Fibroblast of lung (primary cell): ENCODE measurements around the gene CACNA1F. TPM values are rescaled to one million over a fixed set of nuclear protein-coding genes. Genes with fewer than 3 reads are reported as not detected.

Experiments used
- DNase-seq, 2 donors: peaks; one replicate each; pipeline versions ENCODE4 v3.0.0 to v3.0.0-alpha.2; 2010; ENCODE audit warnings: low read depth in 2 of 2
- H2AFZ ChIP-seq: 2 replicates; pipeline ENCODE4 v1.5.1; 2012; ENCODE audit warnings: low read length, control low read depth, inconsistent platforms
- H3K27ac ChIP-seq: 2 replicates; pipeline ENCODE4 v1.5.1; 2011; ENCODE audit warnings: low read length, control low read depth; ENCODE audit not compliant: insufficient read depth
- H3K27me3 ChIP-seq: 2 replicates; pipeline ENCODE4 v1.5.1; 2011; ENCODE audit warnings: mild to moderate bottlenecking, low read length; ENCODE audit not compliant: control insufficient read depth, insufficient read depth
- H3K36me3 ChIP-seq: 2 replicates; pipeline ENCODE4 v1.5.1; 2011; ENCODE audit warnings: low read length; ENCODE audit not compliant: control insufficient read depth, insufficient read depth
- H3K4me1 ChIP-seq: 2 replicates; pipeline ENCODE4 v1.5.1; 2011; ENCODE audit warnings: low read length; ENCODE audit not compliant: control insufficient read depth, insufficient read depth; ENCODE audit errors: extremely low read depth
- H3K4me2 ChIP-seq: 2 replicates; pipeline ENCODE4 v1.5.1; 2011; ENCODE audit warnings: low read length, control low read depth; ENCODE audit not compliant: insufficient read depth; ENCODE audit errors: extremely low read depth
- H3K4me3 ChIP-seq, 4 experiments: fragments of 200-600 bp in 1 of 4; sonication (generic) in 1 of 4; replicated peaks in 1 of 4; 2 replicates each; pipeline ENCODE4 v1.5.1; 2011 to 2016; ENCODE audit warnings: low read length in 4 of 4, low read depth in 3 of 4, mild to moderate bottlenecking in 3 of 4, control low read depth in 2 of 4, inconsistent platforms in 1 of 4, mixed read lengths in 1 of 4; ENCODE audit not compliant: insufficient read depth in 1 of 4; ENCODE audit errors: control extremely low read depth in 1 of 4
- H3K79me2 ChIP-seq: 2 replicates; pipeline ENCODE4 v1.5.1; 2012; ENCODE audit warnings: mild to moderate bottlenecking, low read length, inconsistent platforms; ENCODE audit not compliant: control insufficient read depth, insufficient read depth
- H3K9ac ChIP-seq: 2 replicates; pipeline ENCODE4 v1.5.1; 2011; ENCODE audit warnings: mild to moderate bottlenecking, low read length, control low read depth; ENCODE audit not compliant: insufficient read depth
- H3K9me3 ChIP-seq: 2 replicates; pipeline ENCODE4 v1.5.1; 2012; ENCODE audit warnings: low read depth, low read length; ENCODE audit not compliant: control insufficient read depth, insufficient read depth
- H4K20me1 ChIP-seq: 2 replicates; pipeline ENCODE4 v1.5.1; 2011; ENCODE audit warnings: low read length; ENCODE audit not compliant: control insufficient read depth, insufficient read depth; ENCODE audit errors: extremely low read depth
- EZH2 ChIP-seq: IDR thresholded peaks from 2 replicates; pipeline ENCODE4 v1.5.1; 2012; ENCODE audit warnings: low read length, control low read depth, mild to moderate bottlenecking; ENCODE audit errors: missing control alignments
- polyA plus RNA-seq, 2 donors: library from polyadenylated mRNA; depleted of rRNA in 1 of 2; stranded (reverse) in 1 of 2; unstranded in 1 of 2; fragments of >200 nt; gene quantifications; 2 replicates each; pipeline ENCODE4 v1.2.1, GENCODE V29; 2011 to 2012; ENCODE audit warnings: missing spikeins in 1 of 2
- total RNA-seq: library from RNA; depleted of rRNA; stranded (reverse); fragments of >200 nt; gene quantifications from 2 replicates; pipeline ENCODE4 v1.2.1, GENCODE V29; 2014
- TF ChIP-seq, protein P1 (sequence below), 2 donors: IDR thresholded peaks in 1 of 2; conservative IDR thresholded peaks in 1 of 2; 1 replicate in 1 of 2; 2 replicates in 1 of 2; pipeline ENCODE4 v1.5.1; 2011 to 2012; ENCODE audit warnings: low read length in 2 of 2, control low read depth in 1 of 2, inconsistent platforms in 1 of 2, low read depth in 1 of 2, mild to moderate bottlenecking in 1 of 2

Gene CACNA1F
- total and polyA plus RNA-seq, 2 donors (not counting 1 experiment from before 2014, with no cell fraction given), result 0.17 TPM; not detected in 1

- Histone ChIP-seq H3K36me3 (no peaks in the 10 kb centered on the region), H3K27ac (no peak overlapping the region), H3K9me3 (no peaks in the 10 kb centered on the region), H3K4me1 (no peaks in the 10 kb centered on the region), H3K79me2 (no peaks in the 10 kb centered on the region), H3K4me3 (no peak overlapping the region), H3K4me2 (no peak overlapping the region), H3K27me3 (no peaks in the 10 kb centered on the region), H4K20me1 (no peaks in the 10 kb centered on the region), H2AFZ (no peak overlapping the region), H3K9ac (no peak overlapping the region)
- TF ChIP-seq, protein P1, sequence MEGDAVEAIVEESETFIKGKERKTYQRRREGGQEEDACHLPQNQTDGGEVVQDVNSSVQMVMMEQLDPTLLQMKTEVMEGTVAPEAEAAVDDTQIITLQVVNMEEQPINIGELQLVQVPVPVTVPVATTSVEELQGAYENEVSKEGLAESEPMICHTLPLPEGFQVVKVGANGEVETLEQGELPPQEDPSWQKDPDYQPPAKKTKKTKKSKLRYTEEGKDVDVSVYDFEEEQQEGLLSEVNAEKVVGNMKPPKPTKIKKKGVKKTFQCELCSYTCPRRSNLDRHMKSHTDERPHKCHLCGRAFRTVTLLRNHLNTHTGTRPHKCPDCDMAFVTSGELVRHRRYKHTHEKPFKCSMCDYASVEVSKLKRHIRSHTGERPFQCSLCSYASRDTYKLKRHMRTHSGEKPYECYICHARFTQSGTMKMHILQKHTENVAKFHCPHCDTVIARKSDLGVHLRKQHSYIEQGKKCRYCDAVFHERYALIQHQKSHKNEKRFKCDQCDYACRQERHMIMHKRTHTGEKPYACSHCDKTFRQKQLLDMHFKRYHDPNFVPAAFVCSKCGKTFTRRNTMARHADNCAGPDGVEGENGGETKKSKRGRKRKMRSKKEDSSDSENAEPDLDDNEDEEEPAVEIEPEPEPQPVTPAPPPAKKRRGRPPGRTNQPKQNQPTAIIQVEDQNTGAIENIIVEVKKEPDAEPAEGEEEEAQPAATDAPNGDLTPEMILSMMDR (conservative IDR thresholded peaks at IDR 0.05 in 1 of 2, IDR thresholded peaks at IDR 0.05 in 1 of 2; ENCODE audit: low read depth in 1 of 2, low read length in 2 of 2), result no peak
- TF ChIP-seq EZH2, result no peak
- DNase-seq, result no peak
Observed at GRCh38 chrX:49197543-49198087, 35.5 kb downstream of the CACNA1F start.

GRCh38 chrX:49193542-49193964, 39.6 kb downstream of the CACNA1F start:
- H3K27ac ChIP-seq, result no peak overlapping the region
- no peaks in the 10 kb centered on the region for H4K20me1 ChIP-seq
- no peaks in the 10 kb centered on the region for H3K4me1 ChIP-seq
- no peaks in the 10 kb centered on the region for H3K27me3 ChIP-seq
- DNase-seq, result no peak
- no peaks in the 10 kb centered on the region for H3K36me3 ChIP-seq
- H3K4me2 ChIP-seq, result no peak overlapping the region
- H3K4me3 ChIP-seq, result no peak overlapping the region
- no peaks in the 10 kb centered on the region for H3K79me2 ChIP-seq
- TF ChIP-seq, protein P1 (conservative IDR thresholded peaks at IDR 0.05 in 1 of 2, IDR thresholded peaks at IDR 0.05 in 1 of 2; ENCODE audit: low read depth in 1 of 2, low read length in 2 of 2), result no peak
- TF ChIP-seq EZH2, result no peak
- H3K9ac ChIP-seq, result no peak overlapping the region
- H2AFZ ChIP-seq, result no peak overlapping the region
- no peaks in the 10 kb centered on the region for H3K9me3 ChIP-seq

GRCh38 chrX:49192722-49193328, 40.3 kb downstream of the CACNA1F start:
- Histone ChIP-seq H3K4me1 (no peaks in the 10 kb centered on the region), H3K79me2 (no peaks in the 10 kb centered on the region), H3K27me3 (no peaks in the 10 kb centered on the region), H2AFZ (no peak overlapping the region), H3K9ac (no peak overlapping the region), H3K9me3 (no peaks in the 10 kb centered on the region), H3K36me3 (no peaks in the 10 kb centered on the region), H4K20me1 (no peaks in the 10 kb centered on the region), H3K4me3 (no peak overlapping the region), H3K4me2 (no peak overlapping the region), H3K27ac (no peak overlapping the region)
- no peak for TF ChIP-seq EZH2
- TF ChIP-seq, protein P1 (conservative IDR thresholded peaks at IDR 0.05 in 1 of 2, IDR thresholded peaks at IDR 0.05 in 1 of 2; ENCODE audit: low read depth in 1 of 2, low read length in 2 of 2), result peak; percentile 40 to 71
- peak; percentile 16 to 21 for DNase-seq
